Daoy (cell line): ENCODE results near the gene SMIM33. TPM values are rescaled to one million over a fixed set of nuclear protein-coding genes. Genes with fewer than 3 reads are reported as not detected.
"Not testable (repeated sequence)": the region's sequence is repeated elsewhere in the genome, so short reads cannot be mapped to it uniquely, and the experiment has no call there.

ENCODE experiments used
- DNase-seq: peaks from one replicate; pipeline ENCODE4 v3.0.0-alpha.2; 2015; ENCODE audit warnings: low read depth
- total RNA-seq: library from RNA; depleted of rRNA; stranded (reverse); fragments of >200 nt; shearing (Covaris generic); gene quantifications from 2 replicates; pipeline ENCODE4 v1.2.3, GENCODE V29; 2014

SMIM33 gene
- total RNA-seq, 1 experiment from 2014 or later = not detected

GRCh38 chr5:139482050-139482889, 11.5 kb downstream of the SMIM33 start, which contains the start of gene STING1:
Gene STING1, minus strand, starts transcription at chr5:139482758. Its CDS starts 1,054 bp downstream, at chr5:139481704.
- peak; percentile 98 for DNase-seq

GRCh38 chr5:139482890-139483208, 12.0 kb downstream of the SMIM33 start:
- not testable (repeated sequence) for DNase-seq

GRCh38 chr5:139486201-139486600, 15.4 kb downstream of the SMIM33 start:
- DNase-seq = no peak

DNA sequence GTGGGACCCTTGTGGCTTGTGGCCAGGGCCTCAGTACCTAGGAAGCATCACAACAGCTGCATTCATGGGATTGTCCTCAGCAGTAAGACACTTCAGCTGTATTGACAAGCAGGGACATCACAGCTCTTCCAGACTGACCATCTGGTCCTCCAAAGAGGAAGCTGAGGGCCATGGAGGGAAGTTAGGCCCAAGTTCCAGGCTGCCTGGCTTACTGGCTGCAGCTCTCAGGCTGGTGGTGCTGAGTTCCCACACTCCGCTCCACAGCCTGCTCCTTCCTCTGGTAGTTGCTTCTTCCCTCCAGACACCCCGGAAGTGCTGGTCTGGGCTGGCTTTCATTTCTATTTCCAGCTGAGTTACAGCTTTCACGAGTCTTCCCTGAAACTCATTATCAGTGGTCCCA, 17.5 kb downstream of the SMIM33 start:
- no peak for DNase-seq

GRCh38 chr5:139492700-139493192, 21.9 kb downstream of the SMIM33 start:
- peak; percentile 44 for DNase-seq

DNA sequence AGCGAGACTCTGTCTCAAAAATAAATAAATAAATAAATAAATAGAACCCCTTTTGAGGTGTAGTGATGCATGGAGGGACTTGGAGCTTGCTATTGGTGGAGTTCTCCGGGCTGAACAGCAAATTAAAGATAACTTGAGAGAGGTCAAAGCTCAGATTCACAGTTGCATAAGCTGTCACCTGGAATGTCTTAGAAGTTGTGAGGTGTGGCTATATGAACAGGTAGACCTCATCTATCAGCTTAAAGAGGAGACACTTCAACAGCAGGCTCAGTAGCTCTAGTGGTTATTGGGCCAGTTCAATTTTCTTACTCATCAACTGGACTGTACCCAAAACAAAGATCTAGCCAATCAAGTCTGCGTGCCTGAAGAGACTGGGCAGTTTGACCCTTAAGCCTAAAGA, 23.5 kb downstream of the SMIM33 start:
- no peak for DNase-seq

- no peak for DNase-seq
These were observed 24.0 kb downstream of the SMIM33 start for GRCh38 chr5:139494832-139495231.

GRCh38 chr5:139495638-139496435, 25.0 kb downstream of the SMIM33 start:
- DNase-seq = no peak

- no peak for DNase-seq
These were observed 30.6 kb downstream of the SMIM33 start for GRCh38 chr5:139501381-139501780.

DNA sequence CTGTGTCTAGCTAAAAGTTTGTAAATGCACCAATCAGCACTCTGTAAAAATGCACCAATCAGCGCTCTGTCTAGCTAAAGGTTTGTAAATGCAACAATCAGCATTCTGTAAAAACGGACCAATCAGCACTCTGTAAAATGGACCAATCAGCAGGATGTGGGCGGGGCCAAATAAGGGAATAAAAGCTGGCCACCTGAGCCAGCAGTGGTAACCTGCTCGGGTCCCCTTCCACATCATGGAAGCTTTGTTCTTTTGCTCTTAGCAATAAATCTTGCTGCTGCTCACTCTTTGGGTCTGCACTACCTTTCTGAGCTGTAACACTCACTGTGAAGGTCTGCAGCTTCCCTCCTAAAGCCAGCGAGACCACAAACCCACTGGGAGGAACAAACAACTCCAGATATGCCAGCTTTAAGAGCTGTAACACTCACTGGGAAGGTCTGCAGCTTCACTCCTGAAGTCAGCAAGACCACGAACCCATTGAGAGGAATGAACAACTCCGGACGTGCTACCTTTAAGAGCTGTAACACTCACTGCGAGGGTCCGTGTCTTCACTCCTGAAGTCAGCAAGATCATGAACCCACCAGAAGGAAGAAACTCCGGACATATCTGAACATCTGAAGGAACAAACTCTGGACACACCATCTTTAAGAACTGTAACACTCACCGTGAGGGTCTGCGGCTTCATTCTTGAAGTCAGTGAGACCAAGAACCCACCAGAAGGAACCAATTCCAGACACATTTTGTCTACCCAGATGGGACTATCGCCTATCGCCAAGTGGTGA, 32.4 kb downstream of the SMIM33 start:
- not testable (repeated sequence) for DNase-seq

GRCh38 chr5:139503879-139504278, 33.1 kb downstream of the SMIM33 start:
- not testable (repeated sequence) for DNase-seq

DNA sequence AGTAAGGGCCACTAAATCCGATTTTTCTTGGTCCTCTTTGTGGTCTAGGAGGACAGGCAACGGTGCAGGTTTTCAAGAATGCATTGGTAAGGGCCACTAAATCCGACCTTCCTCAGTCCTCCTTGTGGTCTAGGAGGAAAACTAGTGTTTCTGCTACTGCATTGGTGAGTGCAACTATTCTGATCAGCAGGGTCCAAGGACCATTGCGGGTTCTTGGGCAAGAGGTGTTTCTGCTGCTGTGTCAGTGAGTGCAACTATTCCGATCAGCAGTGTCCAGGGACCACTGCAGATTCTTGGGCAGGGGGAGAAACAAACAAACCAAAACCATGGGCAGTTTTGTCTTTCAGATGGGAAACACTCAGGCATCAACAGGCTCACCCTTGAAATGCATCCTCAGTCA, 33.9 kb downstream of the SMIM33 start:
- not testable (repeated sequence) for DNase-seq

DNA sequence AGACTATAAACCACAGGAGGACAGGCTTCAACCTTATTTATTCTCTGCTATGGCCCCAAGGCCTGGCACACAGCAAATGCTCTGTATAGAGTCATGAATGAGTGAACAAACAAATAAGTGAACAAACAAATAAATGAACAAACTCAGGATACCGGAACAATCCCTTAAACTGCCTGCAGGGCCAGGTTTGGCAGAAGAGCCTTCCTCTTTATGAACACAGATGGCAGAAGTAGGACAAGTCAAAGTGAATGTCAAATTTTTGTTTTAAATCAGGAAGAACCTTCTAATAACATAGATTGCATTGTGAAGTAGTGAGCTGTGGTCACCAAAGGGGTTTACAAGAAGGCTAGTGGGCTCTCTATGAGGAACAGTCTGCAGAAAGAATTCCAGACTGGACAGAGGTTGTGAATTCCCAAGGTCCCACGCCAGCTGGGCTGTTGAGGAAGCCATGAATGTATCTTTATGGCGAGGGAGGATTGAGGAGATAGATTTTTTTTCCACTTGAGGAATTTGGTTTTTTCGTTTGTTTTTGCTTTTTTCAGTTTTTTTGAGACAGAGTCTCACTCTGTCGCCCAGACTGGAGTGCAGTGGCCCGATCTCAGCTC, 42.1 kb downstream of the SMIM33 start:
- DNase-seq = no peak

DNA sequence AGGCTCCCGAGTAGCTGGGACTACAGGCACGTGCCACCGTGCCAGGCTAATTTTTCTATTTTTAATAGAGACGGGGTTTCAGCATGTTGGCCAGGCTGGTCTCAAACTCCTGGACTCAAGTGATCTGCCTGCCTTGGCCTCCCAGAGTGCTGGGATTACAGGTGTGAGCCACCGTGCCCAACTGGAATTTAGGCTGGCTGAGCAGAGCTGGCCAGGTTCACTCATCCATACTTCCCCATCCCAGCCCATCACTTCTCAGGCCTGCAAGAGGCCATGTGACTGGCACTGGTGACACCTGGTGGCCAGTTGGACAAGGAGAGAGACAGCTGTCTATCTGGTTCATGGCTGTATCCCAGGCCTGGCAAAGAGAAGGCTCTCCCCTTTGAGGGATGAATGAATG, 42.6 kb downstream of the SMIM33 start:
- DNase-seq = peak; percentile 86

GRCh38 chr5:139513852-139514485, 43.2 kb downstream of the SMIM33 start:
- no peak for DNase-seq

DNA sequence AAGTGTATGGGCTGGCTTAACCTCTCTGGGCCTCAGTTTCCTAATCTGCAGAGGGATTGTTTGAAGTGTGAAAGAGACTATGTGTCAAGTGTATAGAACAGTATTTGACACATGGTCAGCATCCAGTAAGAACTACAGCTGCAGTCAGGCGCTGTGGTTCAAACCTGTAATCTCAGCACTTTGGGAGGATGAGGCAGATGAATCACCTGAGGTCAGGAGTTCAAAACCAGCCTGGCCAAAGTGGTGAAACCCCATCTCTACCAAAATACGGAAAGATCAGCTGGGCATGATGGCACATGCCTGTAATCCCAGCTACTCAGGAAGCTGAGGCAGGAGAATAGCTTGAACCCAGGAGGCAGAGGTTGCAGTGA, 43.7 kb downstream of the SMIM33 start:
- no peak for DNase-seq

DNA sequence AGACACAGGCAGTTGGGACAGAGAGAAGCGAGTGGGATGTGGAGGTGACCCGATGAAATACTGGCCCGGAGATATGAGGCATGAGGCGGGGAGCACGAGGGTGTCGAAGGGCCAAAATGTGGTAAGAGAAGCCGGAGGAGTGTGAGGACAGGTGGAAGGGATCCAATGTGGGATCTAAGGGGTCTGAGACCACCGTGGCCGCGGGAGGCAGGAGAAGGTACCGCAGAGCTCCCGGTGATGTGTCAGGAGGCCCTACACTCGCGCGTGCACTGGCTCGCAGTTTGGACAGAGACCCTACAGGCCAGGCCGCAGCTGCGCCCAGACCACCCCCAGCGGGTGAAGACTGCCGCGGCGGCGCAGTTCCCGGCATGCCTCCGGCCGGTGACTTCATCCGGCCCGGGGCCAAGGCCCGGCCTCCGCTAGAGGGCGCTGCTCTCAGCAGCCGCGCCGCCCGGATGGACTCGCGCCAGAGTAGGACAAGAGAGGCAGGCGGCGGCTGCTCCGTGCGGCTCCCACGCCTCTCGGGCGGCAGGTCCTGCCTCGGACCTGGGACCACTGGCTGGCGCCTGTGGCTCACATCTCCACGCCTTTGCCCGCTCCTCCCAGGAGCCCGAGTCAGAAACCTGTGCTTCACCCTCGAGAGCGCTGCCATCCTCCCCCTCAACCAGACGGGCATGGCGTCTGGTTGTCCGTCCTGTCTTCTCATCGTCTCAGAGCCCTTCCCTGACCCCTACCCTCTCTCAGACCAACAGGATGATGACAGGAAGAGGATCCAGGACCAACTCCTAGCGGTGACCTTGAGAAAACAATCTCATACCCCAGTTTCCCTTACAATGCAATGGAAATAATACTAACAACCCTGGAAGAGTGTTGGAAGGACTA, 47.1 kb downstream of the SMIM33 start:
- peak; percentile 91 for DNase-seq
